Measurements from ENCODE around the gene DENND4A.

DNA sequence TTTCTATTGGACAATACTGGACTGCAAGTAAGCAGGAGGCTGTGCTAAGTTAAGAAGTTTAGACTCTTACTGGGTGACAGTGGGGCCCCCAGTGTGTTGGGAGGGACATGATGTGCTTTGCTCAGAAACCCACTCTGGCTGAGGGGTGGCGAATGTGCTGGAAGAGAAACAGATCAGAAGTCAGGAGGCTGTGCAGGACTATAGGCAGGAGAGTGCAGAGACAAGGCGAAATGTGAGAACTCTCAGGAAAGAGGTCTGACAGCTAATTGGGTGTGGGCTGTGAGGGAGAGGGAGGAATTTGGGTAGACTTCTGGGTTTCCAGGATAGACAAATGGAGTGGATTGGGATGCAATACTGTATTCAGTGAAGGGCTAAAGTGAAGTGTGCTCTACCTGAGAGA, 158.3 kb downstream of the DENND4A start:
- TF ChIP-seq, protein P1, sequence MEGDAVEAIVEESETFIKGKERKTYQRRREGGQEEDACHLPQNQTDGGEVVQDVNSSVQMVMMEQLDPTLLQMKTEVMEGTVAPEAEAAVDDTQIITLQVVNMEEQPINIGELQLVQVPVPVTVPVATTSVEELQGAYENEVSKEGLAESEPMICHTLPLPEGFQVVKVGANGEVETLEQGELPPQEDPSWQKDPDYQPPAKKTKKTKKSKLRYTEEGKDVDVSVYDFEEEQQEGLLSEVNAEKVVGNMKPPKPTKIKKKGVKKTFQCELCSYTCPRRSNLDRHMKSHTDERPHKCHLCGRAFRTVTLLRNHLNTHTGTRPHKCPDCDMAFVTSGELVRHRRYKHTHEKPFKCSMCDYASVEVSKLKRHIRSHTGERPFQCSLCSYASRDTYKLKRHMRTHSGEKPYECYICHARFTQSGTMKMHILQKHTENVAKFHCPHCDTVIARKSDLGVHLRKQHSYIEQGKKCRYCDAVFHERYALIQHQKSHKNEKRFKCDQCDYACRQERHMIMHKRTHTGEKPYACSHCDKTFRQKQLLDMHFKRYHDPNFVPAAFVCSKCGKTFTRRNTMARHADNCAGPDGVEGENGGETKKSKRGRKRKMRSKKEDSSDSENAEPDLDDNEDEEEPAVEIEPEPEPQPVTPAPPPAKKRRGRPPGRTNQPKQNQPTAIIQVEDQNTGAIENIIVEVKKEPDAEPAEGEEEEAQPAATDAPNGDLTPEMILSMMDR (IDR thresholded peaks at IDR 0.05): no peak
- TF ChIP-seq EP300 (IDR thresholded peaks at IDR 0.05): no peak
